Loucy (cell line): ENCODE results near the gene ZBTB16.

Source experiments
- CTCF ChIP-seq: fragments of 200-600 bp; sonication (generic); conservative IDR thresholded peaks from 2 replicates; pipeline ENCODE4 v1.5.1; 2014; ENCODE audit warnings: mild to moderate bottlenecking, antibody characterized with exemption, low read length
- EZH2phosphoT487 ChIP-seq: fragments of 200-600 bp; IDR thresholded peaks from 2 replicates; pipeline ENCODE4 v1.6.1; 2018; ENCODE audit warnings: antibody characterized with exemption, mild to moderate bottlenecking, moderate library complexity, borderline replicate concordance

GRCh38 chr11:114075344-114075610, 15.8 kb downstream of the ZBTB16 start:
- TF ChIP-seq CTCF (no peak), EZH2phosphoT487 (no peak)
